ENCODE measurements around the gene SLC43A2.

DNA sequence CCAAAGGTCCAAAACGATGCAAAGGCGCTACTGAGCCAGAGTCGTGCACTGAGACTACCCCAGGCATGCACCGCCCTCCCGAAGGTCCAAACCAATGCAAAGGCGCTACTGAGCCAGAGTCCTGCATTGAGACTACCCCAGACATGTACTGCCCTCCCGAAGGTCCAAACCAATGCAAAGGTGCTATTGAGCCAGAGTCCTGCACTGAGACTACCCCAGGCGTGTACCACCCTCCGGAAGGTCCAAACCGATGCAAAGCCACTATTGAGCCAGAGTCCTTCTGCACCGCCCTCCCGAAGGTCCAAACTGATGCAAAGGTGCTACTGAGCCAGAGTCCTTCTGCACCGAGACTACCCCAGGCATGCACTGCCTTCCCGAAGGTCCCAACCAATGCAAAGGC is 27.1 kb downstream of the SLC43A2 start:
- TF ChIP-seq FOXA1 (IDR thresholded peaks at IDR 0.05): no peak
- TF ChIP-seq, protein P1, sequence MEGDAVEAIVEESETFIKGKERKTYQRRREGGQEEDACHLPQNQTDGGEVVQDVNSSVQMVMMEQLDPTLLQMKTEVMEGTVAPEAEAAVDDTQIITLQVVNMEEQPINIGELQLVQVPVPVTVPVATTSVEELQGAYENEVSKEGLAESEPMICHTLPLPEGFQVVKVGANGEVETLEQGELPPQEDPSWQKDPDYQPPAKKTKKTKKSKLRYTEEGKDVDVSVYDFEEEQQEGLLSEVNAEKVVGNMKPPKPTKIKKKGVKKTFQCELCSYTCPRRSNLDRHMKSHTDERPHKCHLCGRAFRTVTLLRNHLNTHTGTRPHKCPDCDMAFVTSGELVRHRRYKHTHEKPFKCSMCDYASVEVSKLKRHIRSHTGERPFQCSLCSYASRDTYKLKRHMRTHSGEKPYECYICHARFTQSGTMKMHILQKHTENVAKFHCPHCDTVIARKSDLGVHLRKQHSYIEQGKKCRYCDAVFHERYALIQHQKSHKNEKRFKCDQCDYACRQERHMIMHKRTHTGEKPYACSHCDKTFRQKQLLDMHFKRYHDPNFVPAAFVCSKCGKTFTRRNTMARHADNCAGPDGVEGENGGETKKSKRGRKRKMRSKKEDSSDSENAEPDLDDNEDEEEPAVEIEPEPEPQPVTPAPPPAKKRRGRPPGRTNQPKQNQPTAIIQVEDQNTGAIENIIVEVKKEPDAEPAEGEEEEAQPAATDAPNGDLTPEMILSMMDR (IDR thresholded peaks at IDR 0.05; ENCODE audit: low read depth, low read length, missing input control): no peak
- TF ChIP-seq GABPA (IDR thresholded peaks at IDR 0.05 in 1 of 2, conservative IDR thresholded peaks at IDR 0.05 in 1 of 2): no peak
- no peak for TF ChIP-seq TAF1 (conservative IDR thresholded peaks at IDR 0.05)
- TF ChIP-seq JUND (IDR thresholded peaks at IDR 0.05): no peak
- no peak for TF ChIP-seq RAD21 (IDR thresholded peaks at IDR 0.05)

Measured in liver (tissue), 3 donors.